ENCODE data around the gene NEK6. TPM values are rescaled to one million over a fixed set of nuclear protein-coding genes. Genes with fewer than 3 reads are reported as not detected.

NEK6 gene
- total and polyA plus RNA-seq, 9 of the 15 experiments (the other 6 are each of a cell fraction or from before 2014, with no cell fraction given): 3.1 to 19.0 (median 8.4) TPM

DNA sequence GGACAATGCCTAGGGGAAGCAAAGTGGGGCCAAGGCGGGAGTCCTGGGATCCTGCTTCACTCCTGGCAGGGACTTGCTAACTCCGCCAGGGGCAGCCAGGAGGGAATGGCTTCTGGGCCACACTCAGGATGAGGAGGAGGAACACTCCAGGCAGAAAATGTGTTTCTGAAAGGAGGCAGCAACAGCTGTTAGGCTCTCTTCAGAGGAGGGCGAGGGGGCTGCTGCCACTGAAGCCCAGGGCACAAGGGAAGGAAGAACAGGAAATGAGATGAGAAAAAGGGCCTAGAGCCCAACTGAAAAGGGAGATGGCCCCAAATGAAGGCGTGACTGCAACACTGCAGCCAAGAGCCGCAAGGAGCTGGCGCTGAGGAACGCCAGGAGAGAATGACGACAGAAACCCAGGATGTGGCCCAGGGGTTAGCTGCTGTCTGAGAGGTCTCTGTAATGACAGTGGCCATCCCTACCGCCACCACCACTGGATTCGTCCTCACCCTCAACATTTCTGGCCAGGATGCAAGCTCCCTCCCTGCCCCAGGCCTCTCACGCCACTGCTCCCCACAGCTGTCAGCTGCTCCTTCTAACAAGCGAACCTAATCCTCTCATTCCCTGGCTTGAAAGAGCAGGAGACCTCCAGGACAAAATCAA lies 141.7 kb downstream of the NEK6 start:
- in situ Hi-C loops (cut with MboI) (no loop called here), intact Hi-C loops (cut with micrococcal nuclease) (no loop called here)
- H3K4me1 ChIP-seq (replicated peaks in 1 of 2; ENCODE audit: control insufficient read depth in 2 of 2, insufficient read depth in 2 of 2, low read length in 2 of 2): peaks cover 0 to 5% of the 10 kb centered on the region in 2 experiments; a peak in 2 of 5 replicates
- no peak overlapping the region for H3K4me3 ChIP-seq
- H3K27ac ChIP-seq (ENCODE audit: extremely low read depth, low read depth, low read length): no peak overlapping the region
- TF ChIP-seq NR1H2 (CRISPR knock-in tag; IDR thresholded peaks at IDR 0.05): no peak
- TF ChIP-seq, protein P1, sequence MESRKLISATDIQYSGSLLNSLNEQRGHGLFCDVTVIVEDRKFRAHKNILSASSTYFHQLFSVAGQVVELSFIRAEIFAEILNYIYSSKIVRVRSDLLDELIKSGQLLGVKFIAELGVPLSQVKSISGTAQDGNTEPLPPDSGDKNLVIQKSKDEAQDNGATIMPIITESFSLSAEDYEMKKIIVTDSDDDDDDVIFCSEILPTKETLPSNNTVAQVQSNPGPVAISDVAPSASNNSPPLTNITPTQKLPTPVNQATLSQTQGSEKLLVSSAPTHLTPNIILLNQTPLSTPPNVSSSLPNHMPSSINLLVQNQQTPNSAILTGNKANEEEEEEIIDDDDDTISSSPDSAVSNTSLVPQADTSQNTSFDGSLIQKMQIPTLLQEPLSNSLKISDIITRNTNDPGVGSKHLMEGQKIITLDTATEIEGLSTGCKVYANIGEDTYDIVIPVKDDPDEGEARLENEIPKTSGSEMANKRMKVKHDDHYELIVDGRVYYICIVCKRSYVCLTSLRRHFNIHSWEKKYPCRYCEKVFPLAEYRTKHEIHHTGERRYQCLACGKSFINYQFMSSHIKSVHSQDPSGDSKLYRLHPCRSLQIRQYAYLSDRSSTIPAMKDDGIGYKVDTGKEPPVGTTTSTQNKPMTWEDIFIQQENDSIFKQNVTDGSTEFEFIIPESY (CRISPR knock-in tag; IDR thresholded peaks at IDR 0.05): 0 out of 2 replicates have a peak, but pooled peaks have one; percentile 33
- no peaks in the 10 kb centered on the region for H3K9me1 ChIP-seq (ENCODE audit: control insufficient read depth, insufficient read depth, low read length)
- POLR2A ChIA-PET: interaction anchor here (0.9 to 2.2 kb wide), 4 partner anchors 8 to 13 kb away, joined by 3 to 10 read pairs (median 4); no protein-coding TSS in a partner anchor
- DNase-seq (ENCODE audit: extremely low read depth in 1 of 4, low spot score in 3 of 4): no peak
- ATAC-seq: no peak; the same call in 2 of the 3 replicates
- CTCF ChIA-PET (ENCODE audit: low intra/inter-chr PET ratio): no interaction called here
- H3K36me3 ChIP-seq (ENCODE audit: control insufficient read depth, insufficient read depth, low read length): peaks cover 95% of the 10 kb centered on the region
- no peak overlapping the region for H3K4me2 ChIP-seq (ENCODE audit: insufficient read depth, low read length)
- H3K27me3 ChIP-seq (ENCODE audit: control insufficient read depth in 2 of 2, insufficient read depth in 2 of 2, low read length in 2 of 2): no peaks in the 10 kb centered on the region
- no peak for FAIRE-seq
- 91% methylated on average over 11 of the region's 12 CpGs for WGBS (ENCODE audit: insufficient coverage, low coverage, missing lambda C conversion rate)
- peak overlapping the region in 1 of 2 experiments; percentile 74; a peak in 2 of 4 replicates for H3K9ac ChIP-seq (ENCODE audit: insufficient read depth in 1 of 2, low read depth in 2 of 2, low read length in 2 of 2)
- peaks cover 84% of the 10 kb centered on the region for H3K79me2 ChIP-seq (ENCODE audit: control insufficient read depth, insufficient read depth, low read length)
- peaks cover 29% of the 10 kb centered on the region; the same call in 1 of the 2 replicates for H4K20me1 ChIP-seq (replicated peaks; ENCODE audit: control insufficient read depth, insufficient read depth, low read length)
- no peaks in the 10 kb centered on the region for H3K9me3 ChIP-seq (replicated peaks; ENCODE audit: control insufficient read depth, insufficient read depth, low read depth, low read length)
- no peak overlapping the region for H2AFZ ChIP-seq (ENCODE audit: low read depth, low read length)
- BruUV-seq (replicated peaks): no TSS peak

Data from K562 (cell line).